Measurements from ENCODE around the gene PCSK5.

- TF ChIP-seq POLR2AphosphoS5 (IDR thresholded peaks at IDR 0.05) (no peak), POLR2A (IDR thresholded peaks at IDR 0.05; ENCODE audit: low read depth) (no peak)
These were observed 130.2 kb downstream of the PCSK5 start for GRCh38 chr9:76020652-76021051.
